ENCODE results near the gene ZNF423.

Gene ZNF423

GRCh38 chr16:49524947-49525315 lies 331.0 kb downstream of the ZNF423 start:
- H3K4me1 ChIP-seq (ENCODE audit: insufficient read depth, low read length): peaks cover 79% of the 10 kb centered on the region
- TF ChIP-seq EZH2 (IDR thresholded peaks at IDR 0.05; ENCODE audit: borderline replicate concordance, low read depth, low read length, severe bottlenecking): no peak
- TF ChIP-seq CTCF (IDR thresholded peaks at IDR 0.05; ENCODE audit: borderline replicate concordance, extremely low read depth, low read length, poor library complexity, severe bottlenecking): no peak

GRCh38 chr16:49524216-49524946 lies 331.5 kb downstream of the ZNF423 start:
- Histone ChIP-seq H3K9ac (ENCODE audit: low read depth, low read length) (peak overlapping the region; percentile 52), H3K27me3 (ENCODE audit: insufficient read depth, low read length, poor library complexity) (no peaks in the 10 kb centered on the region), H4K20me1 (ENCODE audit: insufficient read depth, low read length) (no peaks in the 10 kb centered on the region), H3K9me3 (ENCODE audit: insufficient read depth, low read length, severe bottlenecking) (no peaks in the 10 kb centered on the region), H3K36me3 (ENCODE audit: insufficient read depth, low read length) (no peaks in the 10 kb centered on the region), H3K4me2 (ENCODE audit: insufficient read depth, low read length) (peak overlapping the region; percentile 42), H2AFZ (ENCODE audit: low read depth, low read length) (0 out of 2 replicates have a peak overlapping the region, but pooled peaks have one; percentile 12), H3K4me3 (ENCODE audit: low read depth in 1 of 2, low read length in 2 of 2) (peak overlapping the region in 1 of 2 experiments; percentile 31; a peak in 1 of 4 replicates), H3K79me2 (ENCODE audit: insufficient read depth, low read length) (no peaks in the 10 kb centered on the region), H3K4me1 (ENCODE audit: insufficient read depth, low read length) (peaks cover 84% of the 10 kb centered on the region), H3K27ac (ENCODE audit: low read length) (peak overlapping the region; percentile 92)
- DNase-seq (peak; percentile 81), ATAC-seq (ENCODE audit: insufficient read depth, low read depth) (peak; percentile 65)
- no peak for TF ChIP-seq EZH2 (IDR thresholded peaks at IDR 0.05; ENCODE audit: borderline replicate concordance, low read depth, low read length, severe bottlenecking)
- TF ChIP-seq CTCF (IDR thresholded peaks at IDR 0.05; ENCODE audit: borderline replicate concordance, extremely low read depth, low read length, poor library complexity, severe bottlenecking): no peak

More at GRCh38 chr16:49524947-49525315, 331.0 kb downstream of the ZNF423 start:
- ATAC-seq (ENCODE audit: insufficient read depth, low read depth): peak; percentile 6
- no peaks in the 10 kb centered on the region for H4K20me1 ChIP-seq (ENCODE audit: insufficient read depth, low read length)
- no peaks in the 10 kb centered on the region for H3K27me3 ChIP-seq (ENCODE audit: insufficient read depth, low read length, poor library complexity)
- DNase-seq: peak; percentile 33
- H3K4me2 ChIP-seq (ENCODE audit: insufficient read depth, low read length): peak overlapping the region; percentile 42
- H3K4me3 ChIP-seq (ENCODE audit: low read depth in 1 of 2, low read length in 2 of 2): peak overlapping the region in 1 of 2 experiments; percentile 31; a peak in 1 of 4 replicates
- H3K36me3 ChIP-seq (ENCODE audit: insufficient read depth, low read length): no peaks in the 10 kb centered on the region
- H3K27ac ChIP-seq (ENCODE audit: low read length): peak overlapping the region; percentile 92
- peak overlapping the region; percentile 52 for H3K9ac ChIP-seq (ENCODE audit: low read depth, low read length)
- no peaks in the 10 kb centered on the region for H3K9me3 ChIP-seq (ENCODE audit: insufficient read depth, low read length, severe bottlenecking)
- H3K79me2 ChIP-seq (ENCODE audit: insufficient read depth, low read length): no peaks in the 10 kb centered on the region
- H2AFZ ChIP-seq (ENCODE audit: low read depth, low read length): 0 out of 2 replicates have a peak overlapping the region, but pooled peaks have one; percentile 12

GRCh38 chr16:49523435-49524159 lies 332.3 kb downstream of the ZNF423 start:
- Histone ChIP-seq H3K4me1 (ENCODE audit: insufficient read depth, low read length) (peaks cover 80% of the 10 kb centered on the region), H3K4me3 (ENCODE audit: low read depth in 1 of 2, low read length in 2 of 2) (peak overlapping the region in 1 of 2 experiments; percentile 23; a peak in 1 of 4 replicates), H3K9ac (ENCODE audit: low read depth, low read length) (peak overlapping the region; percentile 52), H3K79me2 (ENCODE audit: insufficient read depth, low read length) (no peaks in the 10 kb centered on the region), H3K27ac (ENCODE audit: low read length) (peak overlapping the region; percentile 92), H3K27me3 (ENCODE audit: insufficient read depth, low read length, poor library complexity) (no peaks in the 10 kb centered on the region), H2AFZ (ENCODE audit: low read depth, low read length) (no peak overlapping the region), H3K36me3 (ENCODE audit: insufficient read depth, low read length) (no peaks in the 10 kb centered on the region), H3K4me2 (ENCODE audit: insufficient read depth, low read length) (peak overlapping the region; percentile 42), H3K9me3 (ENCODE audit: insufficient read depth, low read length, severe bottlenecking) (no peaks in the 10 kb centered on the region), H4K20me1 (ENCODE audit: insufficient read depth, low read length) (no peaks in the 10 kb centered on the region)
- DNase-seq: peak; percentile 86
- peak; percentile 77 for ATAC-seq (ENCODE audit: insufficient read depth, low read depth)
- TF ChIP-seq EZH2 (IDR thresholded peaks at IDR 0.05; ENCODE audit: borderline replicate concordance, low read depth, low read length, severe bottlenecking) (no peak), CTCF (IDR thresholded peaks at IDR 0.05; ENCODE audit: borderline replicate concordance, extremely low read depth, low read length, poor library complexity, severe bottlenecking) (peak; percentile 5)
